SK-N-SH (cell line): ENCODE results near the gene UBTF. TPM values are rescaled to one million over a fixed set of nuclear protein-coding genes. Genes with fewer than 3 reads are reported as not detected.

Source experiments
- CTCF ChIA-PET: fragments of 300-600, 350-600 bp; formaldehyde crosslinking; extraction: SDS; loops from one replicate; lab custom pipeline; 2021; lab: Yijun Ruan, JAX
- POLR2A ChIA-PET: fragments of 350-600 bp; sonication (Branson Sonifier 250); formaldehyde crosslinking; extraction: SDS; loops from one replicate; lab custom pipeline; 2020; ENCODE audit warnings: antibody characterized with exemption, inconsistent platforms; lab: Yijun Ruan, JAX
- DNase-seq: peaks from one replicate; pipeline ENCODE4 v3.0.0; 2012
- H2AFZ ChIP-seq: fragments of 200-600 bp; sonication (generic); 2 replicates; pipeline ENCODE4 v1.8.1; 2016; ENCODE audit warnings: antibody characterized with exemption, mild to moderate bottlenecking, low read depth
- H3F3A ChIP-seq: fragments of 200-600 bp; sonication (generic); replicated peaks from 2 replicates; pipeline ENCODE3; 2016; ENCODE audit warnings: antibody characterized with exemption, mild to moderate bottlenecking; ENCODE audit not compliant: insufficient read depth
- H3K27ac ChIP-seq, 2 experiments: fragments of 200-500 bp in 1 of 2; fragments of 200-600 bp in 1 of 2; sonication (Bioruptor generic) in 1 of 2; sonication (generic), shearing (Covaris generic) in 1 of 2; 2 replicates each; pipeline versions ENCODE4 v1.5.1 to v1.6.1; 2014 to 2016; ENCODE audit warnings: low read depth in 2 of 2, inconsistent platforms in 1 of 2, low read length in 1 of 2, mild to moderate bottlenecking in 1 of 2, mixed read lengths in 1 of 2
- H3K27me3 ChIP-seq: fragments of 200-600 bp; sonication (generic), shearing (Covaris generic); 2 replicates; pipeline ENCODE4 v1.6.1; 2016; ENCODE audit warnings: mixed run types; ENCODE audit not compliant: insufficient read depth
- H3K36me3 ChIP-seq, 2 experiments: fragments of 200-500 bp in 1 of 2; fragments of 200-600 bp in 1 of 2; sonication (Bioruptor generic) in 1 of 2; sonication (generic) in 1 of 2; replicated peaks in 1 of 2; 2 replicates each; pipeline versions ENCODE3 to v1.5.1; 2014 to 2016; ENCODE audit warnings: low read length in 1 of 2, mild to moderate bottlenecking in 1 of 2; ENCODE audit not compliant: insufficient read depth in 2 of 2, control insufficient read depth in 1 of 2
- H3K4me1 ChIP-seq, 2 experiments: fragments of 200-500 bp in 1 of 2; fragments of 200-600 bp in 1 of 2; sonication (Bioruptor generic) in 1 of 2; sonication (generic), shearing (Covaris generic) in 1 of 2; 2 replicates each; pipeline versions ENCODE4 v1.5.1 to v1.6.1; 2014 to 2016; ENCODE audit warnings: low read depth in 1 of 2, low read length in 1 of 2, mixed run types in 1 of 2; ENCODE audit not compliant: insufficient read depth in 2 of 2, control insufficient read depth in 1 of 2
- H3K4me2 ChIP-seq: fragments of 200-600 bp; sonication (generic), shearing (Covaris generic); 2 replicates; pipeline ENCODE4 v1.6.1; 2017; ENCODE audit warnings: mixed run types
- H3K4me3 ChIP-seq, 2 experiments: fragments of 200-500 bp in 1 of 2; fragments of 200-600 bp in 1 of 2; sonication (Bioruptor generic) in 1 of 2; sonication (generic), shearing (Covaris generic) in 1 of 2; 2 replicates each; pipeline versions ENCODE4 v1.5.1 to v1.8.1; 2014 to 2016; ENCODE audit warnings: low read depth in 2 of 2, inconsistent platforms in 1 of 2, low read length in 1 of 2, mild to moderate bottlenecking in 1 of 2, mixed read lengths in 1 of 2, moderate library complexity in 1 of 2
- H3K79me2 ChIP-seq: fragments of 200-600 bp; sonication (generic); 2 replicates; pipeline ENCODE4 v1.8.1; 2017; ENCODE audit warnings: mild to moderate bottlenecking; ENCODE audit not compliant: insufficient read depth
- H3K9ac ChIP-seq: fragments of 200-600 bp; sonication (generic); 2 replicates; pipeline ENCODE4 v1.6.1; 2017; ENCODE audit warnings: mixed run types
- H3K9me2 ChIP-seq: fragments of 200-600 bp; sonication (generic); 2 replicates; pipeline ENCODE4 v1.6.1; 2017; ENCODE audit warnings: mixed run types
- H3K9me3 ChIP-seq: fragments of 200-600 bp; sonication (generic); 2 replicates; pipeline ENCODE4 v1.6.1; 2017; ENCODE audit warnings: mixed run types, mild to moderate bottlenecking, moderate library complexity
- H4K20me1 ChIP-seq: fragments of 200-600 bp; sonication (generic); 2 replicates; pipeline ENCODE4 v1.6.1; 2017; ENCODE audit warnings: mild to moderate bottlenecking, mixed run types; ENCODE audit not compliant: insufficient read depth
- ELF1 ChIP-seq: IDR thresholded peaks from 2 replicates; pipeline ENCODE4 v1.4.0; 2012
- EP300 ChIP-seq, 2 experiments: IDR thresholded peaks; 2 replicates each; pipeline versions ENCODE4 v1.4.0 to v1.6.1; 2012; ENCODE audit warnings: borderline replicate concordance in 1 of 2, low read depth in 1 of 2, low read length in 1 of 2
- EZH2phosphoT487 ChIP-seq: fragments of 200-600 bp; sonication (generic); IDR thresholded peaks from 2 replicates; pipeline ENCODE4 v1.6.1; 2017; ENCODE audit warnings: low read depth, mixed run types, mild to moderate bottlenecking, antibody characterized with exemption, moderate library complexity, borderline replicate concordance
- FOSL2 ChIP-seq: IDR thresholded peaks from 2 replicates; pipeline ENCODE4 v1.4.0; 2012; ENCODE audit warnings: low read depth, mild to moderate bottlenecking, moderate library complexity, borderline replicate concordance
- FOXM1 ChIP-seq: IDR thresholded peaks from 2 replicates; pipeline ENCODE4 v1.4.0; 2012; ENCODE audit warnings: low read depth, mild to moderate bottlenecking
- GABPA ChIP-seq: IDR thresholded peaks from 2 replicates; pipeline ENCODE4 v1.4.0; 2012; ENCODE audit warnings: low read depth, mild to moderate bottlenecking
- GATA2 ChIP-seq: sonication (generic); formaldehyde crosslinking; IDR thresholded peaks from 2 replicates; pipeline ENCODE4 v1.5.0; 2020; ENCODE audit warnings: mild to moderate bottlenecking, missing genetic modification reagents
- MEF2A ChIP-seq: IDR thresholded peaks from 2 replicates; pipeline ENCODE4 v1.4.0; 2012; ENCODE audit warnings: low read depth, borderline replicate concordance
- NRF1 ChIP-seq: IDR thresholded peaks from 2 replicates; pipeline ENCODE4 v1.6.1; 2012; ENCODE audit warnings: low read depth, mild to moderate bottlenecking, low read length
- PBX3 ChIP-seq: IDR thresholded peaks from 2 replicates; pipeline ENCODE4; 2012
- RFX5 ChIP-seq: IDR thresholded peaks from 2 replicates; pipeline ENCODE4 v1.6.1; 2012; ENCODE audit warnings: mild to moderate bottlenecking, improper control_type of control experiment, low read length
- RXRA ChIP-seq: IDR thresholded peaks from 2 replicates; pipeline ENCODE4 v1.4.0; 2012; ENCODE audit warnings: low read depth, mild to moderate bottlenecking, borderline replicate concordance
- SIN3A ChIP-seq: IDR thresholded peaks from 2 replicates; pipeline ENCODE4 v1.6.1; 2012; ENCODE audit warnings: low read depth, mild to moderate bottlenecking, low read length, moderate library complexity, borderline replicate concordance
- SMC3 ChIP-seq: IDR thresholded peaks from 2 replicates; pipeline ENCODE4 v1.6.1; 2012; ENCODE audit warnings: low read depth, low read length, improper control_type of control experiment
- TCF12 ChIP-seq: IDR thresholded peaks from 2 replicates; pipeline ENCODE4 v1.4.0; 2012
- YY1 ChIP-seq: IDR thresholded peaks from 2 replicates; pipeline ENCODE4 v1.4.0; 2012; ENCODE audit warnings: low read depth, mild to moderate bottlenecking
- WGBS: methylation state at CpG from one replicate; pipeline ENCODE4 v1.1.6; 2017; ENCODE audit warnings: low lambda C conversion rate; 5-methylcytosine and 5-hydroxymethylcytosine counted together
- polyA plus RNA-seq, 3 experiments: library from polyadenylated mRNA; depleted of rRNA; stranded (reverse); fragments of >200 nt; gene quantifications; 2 replicates each; pipeline ENCODE4 v1.2.3, GENCODE V29; 2012

UBTF gene
- polyA plus RNA-seq, 1 of the 3 experiments (the other 2 are of a cell fraction): 37.2 TPM

GRCh38 chr17:44236444-44236991 lies 17.0 kb upstream of the UBTF start:
- no peaks in the 10 kb centered on the region for H3K79me2 ChIP-seq
- no peak overlapping the region for H3K4me3 ChIP-seq
- no peak overlapping the region for H3K4me2 ChIP-seq
- H2AFZ ChIP-seq: no peak overlapping the region
- no peaks in the 10 kb centered on the region for H3K9me2 ChIP-seq
- 0 out of 4 replicates have a peak, but pooled peaks cover 0 to 3% of the 10 kb centered on the region in 2 experiments for H3K4me1 ChIP-seq
- no peak overlapping the region for H3K9ac ChIP-seq
- WGBS: 71% methylated on average over 5 of the region's 5 CpGs
- TF ChIP-seq MEF2A (no peak), YY1 (no peak), EZH2phosphoT487 (no peak)
- no peaks in the 10 kb centered on the region for H3F3A ChIP-seq
- no peaks in the 10 kb centered on the region for H4K20me1 ChIP-seq
- no peak overlapping the region for H3K27ac ChIP-seq
- no peak for DNase-seq
- no peaks in the 10 kb centered on the region for H3K9me3 ChIP-seq
- ChIA-PET POLR2A (no interaction called here), CTCF (interaction anchor here (1.1 kb wide), 1 partner anchor 95 kb away, joined by 3 read pairs; no protein-coding TSS in a partner anchor)
- H3K36me3 ChIP-seq: no peaks in the 10 kb centered on the region
- no peaks in the 10 kb centered on the region for H3K27me3 ChIP-seq

GRCh38 chr17:44235583-44235936 lies 16.1 kb upstream of the UBTF start:
- POLR2A ChIA-PET: no interaction called here

More at GRCh38 chr17:44235583-44235936, 16.1 kb upstream of the UBTF start:
- 35% methylated on average over 2 of the region's 5 CpGs for WGBS
- no peaks in the 10 kb centered on the region for H3F3A ChIP-seq
- H3K27me3 ChIP-seq: no peaks in the 10 kb centered on the region
- H3K9me3 ChIP-seq: no peaks in the 10 kb centered on the region
- H2AFZ ChIP-seq: no peak overlapping the region
- H3K4me2 ChIP-seq: no peak overlapping the region
- H3K27ac ChIP-seq: no peak overlapping the region
- 0 out of 4 replicates have a peak, but pooled peaks cover 0 to 3% of the 10 kb centered on the region in 2 experiments for H3K4me1 ChIP-seq
- no peaks in the 10 kb centered on the region for H3K9me2 ChIP-seq
- H4K20me1 ChIP-seq: no peaks in the 10 kb centered on the region
- no peak overlapping the region for H3K9ac ChIP-seq
- H3K36me3 ChIP-seq: no peaks in the 10 kb centered on the region
- DNase-seq: no peak
- peak; percentile 39; the same call in 1 of the 2 replicates for TF ChIP-seq TCF12
- no peak for TF ChIP-seq NRF1
- 0 out of 2 replicates have a peak, but pooled peaks have one; percentile 25 for TF ChIP-seq PBX3
- no peak for TF ChIP-seq YY1
- no peak for TF ChIP-seq EZH2phosphoT487
- no peak for TF ChIP-seq RXRA
- TF ChIP-seq SIN3A: no peak
- no peak for TF ChIP-seq SMC3
- TF ChIP-seq FOXM1: no peak
- peak; percentile 27; the same call in 1 of the 2 replicates for TF ChIP-seq FOSL2
- no peak for TF ChIP-seq GABPA
- no peak for TF ChIP-seq RFX5
- no peak for TF ChIP-seq ELF1
- no peak for TF ChIP-seq EP300 (IDR thresholded peaks at IDR 0.05; ENCODE audit: borderline replicate concordance in 1 of 2, low read depth in 1 of 2, low read length in 1 of 2)
- TF ChIP-seq GATA2 (CRISPR knock-in tag): no peak
- no peak overlapping the region for H3K4me3 ChIP-seq
- CTCF ChIA-PET: no interaction called here
- H3K79me2 ChIP-seq: no peaks in the 10 kb centered on the region
